GM12878 (cell line): ENCODE measurements around the gene RALGDS. TPM values are rescaled to one million over a fixed set of nuclear protein-coding genes. Genes with fewer than 3 reads are reported as not detected.

Source experiments
- ATAC-seq: fragments of 200-7000 bp; cut with Tn5 transposase; 3 replicates; pipeline ENCODE4 v1.9.1; 2020; ENCODE audit warnings: mild to moderate bottlenecking, moderate library complexity
- BruUV-seq: library from RNA; stranded (reverse); fragments of 400-500 nt; replicated peaks from 2 replicates; lab custom pipeline; 2021; lab: Mats Ljungman, UMichigan
- CTCF ChIA-PET: fragments of 300-600 bp; sonication (Branson Sonifier 250); formaldehyde crosslinking; extraction: SDS; loops from one replicate; lab custom pipeline; 2021; ENCODE audit warnings: inconsistent platforms; lab: Yijun Ruan, JAX
- POLR2A ChIA-PET: fragments of 350-600 bp; formaldehyde crosslinking; extraction: SDS; loops from one replicate; lab custom pipeline; 2021; ENCODE audit warnings: inconsistent platforms; lab: Charles Lee
- RAD21 ChIA-PET: fragments of 300-600 bp; sonication (Branson Sonifier 250); formaldehyde crosslinking; loops from one replicate; lab custom pipeline; 2023; ENCODE audit warnings: antibody characterized with exemption; ENCODE audit not compliant: unreplicated experiment; lab: Charles Lee
- SMC1A ChIA-PET: fragments of 300-600 bp; sonication (Branson Sonifier 250); formaldehyde crosslinking; loops from one replicate; lab custom pipeline; 2023; ENCODE audit not compliant: unreplicated experiment, uncharacterized antibody; lab: Charles Lee
- DNase-seq: peaks from one replicate; pipeline ENCODE4 v3.0.0-alpha.2; 2011; ENCODE audit warnings: low read depth, low spot score
- FAIRE-seq: peaks from 3 replicates; lab custom pipeline; 2011; peaks lifted over from hg19 to GRCh38; lab: Jason Lieb, UNC
- H2AFZ ChIP-seq: 2 replicates; pipeline ENCODE4 v1.6.0; 2011; ENCODE audit warnings: low read depth, low read length, control low read depth; ENCODE audit not compliant: control insufficient read depth
- H3K27ac ChIP-seq: 2 replicates; pipeline ENCODE4 v1.5.1; 2011; ENCODE audit warnings: control low read depth; ENCODE audit not compliant: control insufficient read depth, insufficient read depth
- H3K27me3 ChIP-seq, 2 experiments: replicated peaks in 1 of 2; 2 replicates each; pipeline versions ENCODE4 v1.6.0 to v1.6.1; 2011; ENCODE audit warnings: low read length in 1 of 2; ENCODE audit not compliant: control insufficient read depth in 2 of 2, insufficient read depth in 2 of 2
- H3K36me3 ChIP-seq, 2 experiments: 2 replicates each; pipeline ENCODE4 v1.5.1; 2011; ENCODE audit warnings: low read length in 1 of 2; ENCODE audit not compliant: control insufficient read depth in 2 of 2, insufficient read depth in 2 of 2
- H3K4me1 ChIP-seq: 2 replicates; pipeline ENCODE4 v1.6.1; 2011; ENCODE audit warnings: mild to moderate bottlenecking, low read length, moderate library complexity, mixed read lengths; ENCODE audit not compliant: control insufficient read depth, insufficient read depth
- H3K4me2 ChIP-seq: 2 replicates; pipeline ENCODE4 v1.6.0; 2011; ENCODE audit warnings: control low read depth; ENCODE audit not compliant: control insufficient read depth, insufficient read depth
- H3K4me3 ChIP-seq: fragments of 200-600 bp; sonication (generic); 2 replicates; pipeline ENCODE4 v1.5.1; 2016
- H3K79me2 ChIP-seq: 2 replicates; pipeline ENCODE4 v1.6.0; 2011; ENCODE audit warnings: low read length; ENCODE audit not compliant: control insufficient read depth, insufficient read depth
- H3K9ac ChIP-seq: 2 replicates; pipeline ENCODE4 v1.8.0; 2011; ENCODE audit warnings: low read length, control low read depth, mixed read lengths; ENCODE audit not compliant: control insufficient read depth, insufficient read depth
- H3K9me3 ChIP-seq: replicated peaks from 3 replicates; pipeline ENCODE4 v1.5.1; 2011; ENCODE audit warnings: mild to moderate bottlenecking, low read length; ENCODE audit not compliant: control insufficient read depth, insufficient read depth
- H4K20me1 ChIP-seq: 2 replicates; pipeline ENCODE4 v1.6.0; 2011; ENCODE audit not compliant: control insufficient read depth, insufficient read depth
- CUX1 ChIP-seq: IDR thresholded peaks from 2 replicates; pipeline ENCODE4 v1.6.1; 2012; ENCODE audit warnings: improper control_type of control experiment, low read depth, low read length; ENCODE audit not compliant: insufficient replicate concordance
- ELK1 ChIP-seq: IDR thresholded peaks from 2 replicates; pipeline ENCODE4 v1.6.1; 2012; ENCODE audit warnings: low read depth, low read length, improper control_type of control experiment
- IRF3 ChIP-seq: fragments of 450-650 bp; IDR thresholded peaks from 2 replicates; pipeline ENCODE4 v1.6.1; 2014; ENCODE audit warnings: mild to moderate bottlenecking
- IRF4 ChIP-seq: IDR thresholded peaks from 2 replicates; pipeline ENCODE4 v1.6.1; 2011; ENCODE audit warnings: low read depth, low read length
- NFYA ChIP-seq: IDR thresholded peaks from 2 replicates; pipeline ENCODE4 v1.6.1; 2011; ENCODE audit warnings: low read depth, mild to moderate bottlenecking, low read length, improper control_type of control experiment, borderline replicate concordance
- PML ChIP-seq: IDR thresholded peaks from 2 replicates; pipeline ENCODE4 v1.6.1; 2012; ENCODE audit warnings: low read length, inconsistent platforms
- SIX5 ChIP-seq: IDR thresholded peaks from 2 replicates; pipeline ENCODE4 v1.6.1; 2011; ENCODE audit warnings: mild to moderate bottlenecking, low read depth, low read length, moderate library complexity; ENCODE audit not compliant: severe bottlenecking
- TARDBP ChIP-seq: IDR thresholded peaks from 2 replicates; pipeline ENCODE4 v1.6.1; 2016; ENCODE audit warnings: borderline replicate concordance
- ZSCAN29 ChIP-seq: fragments of 450-650 bp; IDR thresholded peaks from 2 replicates; pipeline ENCODE4 v1.6.1; 2017; ENCODE audit warnings: mild to moderate bottlenecking, moderate library complexity
- WGBS: methylation state at CpG from one replicate; pipeline ENCODE4 v1.1.6; 2016; ENCODE audit warnings: low lambda C conversion rate; ENCODE audit not compliant: insufficient replicate concordance, insufficient coverage; ENCODE audit errors: missing lambda C conversion rate; 5-methylcytosine and 5-hydroxymethylcytosine counted together
- in situ Hi-C: fragments of 300-500 bp; cut with MboI; formaldehyde crosslinking; loops from 9 replicates; pipeline ENCODE4 v1.14.3; 2018; ENCODE audit warnings: mixed read lengths
- intact Hi-C: fragments of 100-400 bp; cut with micrococcal nuclease; formaldehyde crosslinking; loops from one replicate; pipeline ENCODE4 v1.14.2; 2022; ENCODE audit not compliant: unreplicated experiment
- polyA plus RNA-seq, 11 experiments: library from polyadenylated mRNA; depleted of rRNA in 4 of 11; unstranded in 6 of 11; stranded (reverse) in 5 of 11; fragments of >200 nt; fragmentation: Nextera tagmentation in 4 of 11; fragmentation: Illumina TruSeq in 1 of 11; extraction: Ambion mirVana in 4 of 11; extraction: Trizol in 1 of 11; gene quantifications; 1 replicate in 1 of 11; 2 replicates in 10 of 11; pipeline versions ENCODE4 v1.2.1 to v1.2.3, GENCODE V29; 2011 to 2016; ENCODE audit warnings: inconsistent platforms in 2 of 11, missing spikeins in 2 of 11, low read depth in 1 of 11
- total RNA-seq, 4 experiments: library from RNA; depleted of rRNA in 3 of 4; stranded (reverse); fragments of >200 nt in 3 of 4; fragmentation: Illumina TruSeq in 1 of 4; extraction: Trizol in 1 of 4; gene quantifications; 2 replicates each; pipeline versions ENCODE4 v1.2.1 to v1.2.3, GENCODE V29; 2013 to 2021

Gene RALGDS
- total and polyA plus RNA-seq, 10 of the 15 experiments (the other 5 are each of a cell fraction or from before 2014, with no cell fraction given) = 1.3 to 48.6 (median 21.2) TPM

GRCh38 chr9:133067006-133067405 is 54.0 kb downstream of the RALGDS start:
- no TSS peak for BruUV-seq
- H3K79me2 ChIP-seq = no peaks in the 10 kb centered on the region
- 62% methylated on average over 7 of the region's 11 CpGs for WGBS
- H3K4me1 ChIP-seq = no peaks in the 10 kb centered on the region
- SMC1A ChIA-PET = interaction anchor here (0.7 kb wide), 1 partner anchor 110 kb away, joined by 3 read pairs; no protein-coding TSS in a partner anchor
- POLR2A ChIA-PET = no interaction called here
- no peak for FAIRE-seq
- in situ Hi-C loops = no loop called here
- H3K9ac ChIP-seq = no peak overlapping the region
- H3K36me3 ChIP-seq = no peaks in the 10 kb centered on the region
- CTCF ChIA-PET = interaction anchor here (0.8 kb wide), 1 partner anchor 12 kb away, joined by 3 read pairs; no protein-coding TSS in a partner anchor
- intact Hi-C loops = no loop called here
- ATAC-seq = no peak
- no peak overlapping the region for H3K4me2 ChIP-seq
- no peak overlapping the region for H2AFZ ChIP-seq
- no peaks in the 10 kb centered on the region for H3K27me3 ChIP-seq
- DNase-seq = no peak
- H4K20me1 ChIP-seq = no peaks in the 10 kb centered on the region
- H3K4me3 ChIP-seq = no peak overlapping the region
- RAD21 ChIA-PET = no interaction called here
- TF ChIP-seq PML (no peak), TARDBP (no peak), IRF4 (no peak), NFYA (no peak), IRF3 (no peak)
- H3K9me3 ChIP-seq = no peaks in the 10 kb centered on the region
- H3K27ac ChIP-seq = no peak overlapping the region

GRCh38 chr9:133066181-133066983 is 54.7 kb downstream of the RALGDS start:
- no peak overlapping the region for H2AFZ ChIP-seq
- H3K9me3 ChIP-seq = no peaks in the 10 kb centered on the region
- no peak overlapping the region for H3K9ac ChIP-seq
- no peaks in the 10 kb centered on the region for H3K79me2 ChIP-seq
- CTCF ChIA-PET = interaction anchor here (0.7 kb wide), 1 partner anchor 8 kb away, joined by 5 read pairs; no protein-coding TSS in a partner anchor
- in situ Hi-C loops (no loop called here), intact Hi-C loops (no loop called here)
- RAD21 ChIA-PET = no interaction called here
- no peak overlapping the region for H3K4me2 ChIP-seq
- no TSS peak for BruUV-seq
- SMC1A ChIA-PET = interaction anchor here (0.7 kb wide), 1 partner anchor 111 kb away, joined by 3 read pairs; no protein-coding TSS in a partner anchor
- H3K27me3 ChIP-seq = no peaks in the 10 kb centered on the region
- no peak overlapping the region for H3K4me3 ChIP-seq
- no peak overlapping the region for H3K27ac ChIP-seq
- FAIRE-seq = no peak
- no peak for ATAC-seq
- POLR2A ChIA-PET = no interaction called here
- DNase-seq = no peak
- H3K4me1 ChIP-seq = no peaks in the 10 kb centered on the region
- 81% methylated on average over 15 of the region's 25 CpGs for WGBS
- H3K36me3 ChIP-seq = no peaks in the 10 kb centered on the region
- H4K20me1 ChIP-seq = no peaks in the 10 kb centered on the region
- TF ChIP-seq ELK1 (no peak), CUX1 (no peak), SIX5 (no peak), ZSCAN29 (no peak)
